Naive B cell (primary cell): ENCODE measurements around the gene CIART. TPM values are rescaled to one million over a fixed set of nuclear protein-coding genes. Genes with fewer than 3 reads are reported as not detected.
"Not testable (repeated sequence)": the region's sequence is repeated elsewhere in the genome, so short reads cannot be mapped to it uniquely, and the experiment has no call there.

ENCODE experiments used
- ATAC-seq, 2 donors: fragments of 150-1000 bp; cut with Tn5 transposase; 2 replicates each; pipeline ENCODE4 v1.10.0; 2021; ENCODE audit warnings: low read depth in 2 of 2, mild to moderate bottlenecking in 2 of 2, moderate library complexity in 2 of 2
- DNase-seq: peaks from one replicate; pipeline ENCODE4 v3.0.0; 2022
- H3K27ac Mint-ChIP-seq, 6 donors: one replicate each; pipeline ENCODE4 v1.8.0; 2020 to 2022; ENCODE audit warnings: mild to moderate bottlenecking in 6 of 6, mixed read lengths in 6 of 6, moderate library complexity in 5 of 6, inconsistent platforms in 2 of 6
- H3K27me3 Mint-ChIP-seq, 3 donors: one replicate each; pipeline ENCODE4 v1.8.0; 2021 to 2022; ENCODE audit warnings: mixed read lengths in 3 of 3, mild to moderate bottlenecking in 1 of 3
- H3K36me3 Mint-ChIP-seq, 2 donors: one replicate each; pipeline ENCODE4 v1.8.0; 2020 to 2022; ENCODE audit warnings: mixed read lengths in 2 of 2, inconsistent platforms in 1 of 2, mild to moderate bottlenecking in 1 of 2
- H3K4me1 Mint-ChIP-seq, 3 donors: one replicate each; pipeline ENCODE4 v1.8.0; 2020 to 2022; ENCODE audit warnings: mixed read lengths in 3 of 3, inconsistent platforms in 1 of 3, mild to moderate bottlenecking in 1 of 3, moderate library complexity in 1 of 3
- H3K4me3 Mint-ChIP-seq, 8 donors: one replicate each; pipeline ENCODE4 v1.8.0; 2020 to 2022; ENCODE audit warnings: mild to moderate bottlenecking in 8 of 8, mixed read lengths in 8 of 8, moderate library complexity in 8 of 8, inconsistent platforms in 2 of 8
- H3K9me3 Mint-ChIP-seq, 7 donors: one replicate each; pipeline ENCODE4 v1.8.0; 2020 to 2022; ENCODE audit warnings: mixed read lengths in 7 of 7, mild to moderate bottlenecking in 5 of 7, inconsistent platforms in 2 of 7, moderate library complexity in 1 of 7
- polyA plus RNA-seq, 6 donors: library from polyadenylated mRNA; unstranded; fragments of 300-500 nt; fragmentation: Illumina TruSeq; gene quantifications; one replicate each; pipeline ENCODE4 v1.2.3, GENCODE V29; 2021; ENCODE audit warnings: low read depth in 6 of 6

Gene CIART
- polyA plus RNA-seq, 6 donors from 2014 or later = 0.22 TPM; not detected in 5

GRCh38 chr1:150299716-150300115, 17.4 kb downstream of the CIART start:
- DNase-seq (no peak), ATAC-seq (no peak)
- Mint-ChIP-seq H3K4me1 (peaks cover 7 to 21% (median 18%) of the 10 kb centered on the region in 3 donors), H3K36me3 (peaks cover 18 to 27% of the 10 kb centered on the region in 2 donors), H3K27ac (no peak overlapping the region), H3K4me3 (no peak overlapping the region), H3K27me3 (no peaks in the 10 kb centered on the region), H3K9me3 (no peaks in the 10 kb centered on the region)

GRCh38 chr1:150302338-150302737, 20.0 kb downstream of the CIART start:
- Mint-ChIP-seq H3K4me1 (peaks cover 0 to 17% (median 7%) of the 10 kb centered on the region in 3 donors), H3K27ac (no peak overlapping the region), H3K4me3 (peak overlapping the region in 1 of 8 donors; percentile 28), H3K27me3 (no peaks in the 10 kb centered on the region), H3K36me3 (peaks cover 5 to 20% of the 10 kb centered on the region in 2 donors), H3K9me3 (no peaks in the 10 kb centered on the region)
- ATAC-seq (no peak), DNase-seq (no peak)

GRCh38 chr1:150302902-150303301, 20.5 kb downstream of the CIART start:
- peak overlapping the region in 3 of 6 donors; percentile 3 to 63 (median 53) for H3K27ac Mint-ChIP-seq
- no peaks in the 10 kb centered on the region for H3K27me3 Mint-ChIP-seq
- DNase-seq = no peak
- H3K4me3 Mint-ChIP-seq = peak overlapping the region in 1 of 8 donors; percentile 28
- no peaks in the 10 kb centered on the region for H3K9me3 Mint-ChIP-seq
- peaks cover 8 to 21% of the 10 kb centered on the region in 2 donors for H3K36me3 Mint-ChIP-seq
- no peak for ATAC-seq
- peaks cover 0 to 17% (median 7%) of the 10 kb centered on the region in 3 donors for H3K4me1 Mint-ChIP-seq

GRCh38 chr1:150308585-150308984, 26.2 kb downstream of the CIART start:
- not testable (repeated sequence) for H3K27me3 Mint-ChIP-seq, H3K36me3 Mint-ChIP-seq, H3K4me1 Mint-ChIP-seq, H3K4me3 Mint-ChIP-seq, H3K9me3 Mint-ChIP-seq, H3K27ac Mint-ChIP-seq, ATAC-seq, DNase-seq

- Mint-ChIP-seq H3K4me3 (no peak overlapping the region), H3K4me1 (peaks cover 0 to 4% (median 2%) of the 10 kb centered on the region in 3 donors), H3K27ac (peak overlapping the region in 2 of 6 donors; percentile 21 to 75), H3K27me3 (no peaks in the 10 kb centered on the region), H3K36me3 (peaks cover 8 to 9% of the 10 kb centered on the region in 2 donors), H3K9me3 (no peaks in the 10 kb centered on the region)
- DNase-seq = no peak
- no peak for ATAC-seq
These were observed 27.6 kb downstream of the CIART start for GRCh38 chr1:150309758-150310508.

GRCh38 chr1:150311762-150312161, 29.4 kb downstream of the CIART start:
- ATAC-seq (no peak), DNase-seq (no peak)
- Mint-ChIP-seq H3K27me3 (no peaks in the 10 kb centered on the region), H3K4me1 (peaks cover 0 to 4% (median 0%) of the 10 kb centered on the region in 3 donors), H3K36me3 (peaks cover 8 to 9% of the 10 kb centered on the region in 2 donors), H3K4me3 (no peak overlapping the region), H3K27ac (no peak overlapping the region), H3K9me3 (no peaks in the 10 kb centered on the region)

- H3K27ac Mint-ChIP-seq = peak overlapping the region in 1 of 6 donors; percentile 41
- H3K36me3 Mint-ChIP-seq, DNase-seq, H3K9me3 Mint-ChIP-seq, H3K4me1 Mint-ChIP-seq, ATAC-seq, H3K4me3 Mint-ChIP-seq, H3K27me3 Mint-ChIP-seq: not testable (repeated sequence)
These were observed 32.3 kb downstream of the CIART start for GRCh38 chr1:150314691-150315090.

- no peaks in the 10 kb centered on the region for H3K27me3 Mint-ChIP-seq
- no peaks in the 10 kb centered on the region for H3K9me3 Mint-ChIP-seq
- ATAC-seq (no peak), DNase-seq (no peak)
- peaks cover 10 to 27% (median 17%) of the 10 kb centered on the region in 3 donors for H3K4me1 Mint-ChIP-seq
- H3K27ac Mint-ChIP-seq = peak overlapping the region; percentile 98 to 100 (median 99)
- H3K36me3 Mint-ChIP-seq = peaks cover 5 to 8% of the 10 kb centered on the region in 2 donors
- peak overlapping the region; percentile 93 to 100 (median 99) for H3K4me3 Mint-ChIP-seq
These were observed 38.3 kb downstream of the CIART start for GRCh38 chr1:150320667-150320978.

- Mint-ChIP-seq H3K4me1 (peaks cover 12 to 32% (median 20%) of the 10 kb centered on the region in 3 donors), H3K27me3 (no peaks in the 10 kb centered on the region), H3K27ac (peak overlapping the region; percentile 98 to 100 (median 99)), H3K36me3 (peaks cover 8 to 13% of the 10 kb centered on the region in 2 donors), H3K4me3 (peak overlapping the region; percentile 93 to 100 (median 99)), H3K9me3 (no peaks in the 10 kb centered on the region)
- ATAC-seq (no peak), DNase-seq (no peak)
These were observed 39.4 kb downstream of the CIART start for GRCh38 chr1:150321826-150322166.

GRCh38 chr1:150322310-150322709, 40.0 kb downstream of the CIART start:
- DNase-seq (no peak), ATAC-seq (no peak)
- peak overlapping the region; percentile 41 to 100 (median 98) for H3K4me3 Mint-ChIP-seq
- H3K9me3 Mint-ChIP-seq = no peaks in the 10 kb centered on the region
- peaks cover 12 to 32% (median 20%) of the 10 kb centered on the region in 3 donors for H3K4me1 Mint-ChIP-seq
- H3K27me3 Mint-ChIP-seq = no peaks in the 10 kb centered on the region
- H3K27ac Mint-ChIP-seq = peak overlapping the region; percentile 68 to 100 (median 98)
- H3K36me3 Mint-ChIP-seq = peaks cover 8 to 13% of the 10 kb centered on the region in 2 donors

GRCh38 chr1:150332651-150333290, 50.4 kb downstream of the CIART start:
- Mint-ChIP-seq H3K4me3 (no peak overlapping the region), H3K27ac (no peak overlapping the region)

More at GRCh38 chr1:150332651-150333290, 50.4 kb downstream of the CIART start:
- Mint-ChIP-seq H3K4me1 (peaks cover 7 to 10% (median 10%) of the 10 kb centered on the region in 3 donors), H3K9me3 (peaks cover 0 to 1% (median 0%) of the 10 kb centered on the region in 7 donors), H3K27me3 (no peaks in the 10 kb centered on the region), H3K36me3 (peaks cover 19 to 32% of the 10 kb centered on the region in 2 donors)
- no peak for ATAC-seq
- no peak for DNase-seq
